Hematopoietic multipotent progenitor cell treated with erythropoietin and hydrocortisone succinate and interleukin-3 and kit ligand, for 4 days (in vitro differentiated cells): ENCODE results near the gene BAIAP3.
A peak's percentile ranks its signal among the peaks of the same experiment; 100 is the strongest.
"Not testable (repeated sequence)": the region's sequence is repeated elsewhere in the genome, so short reads cannot be mapped to it uniquely, and the experiment has no call there.

ENCODE experiments used
- DNase-seq: peaks from one replicate; pipeline ENCODE4 v3.0.0-alpha.2; 2015

BAIAP3 gene

DNA sequence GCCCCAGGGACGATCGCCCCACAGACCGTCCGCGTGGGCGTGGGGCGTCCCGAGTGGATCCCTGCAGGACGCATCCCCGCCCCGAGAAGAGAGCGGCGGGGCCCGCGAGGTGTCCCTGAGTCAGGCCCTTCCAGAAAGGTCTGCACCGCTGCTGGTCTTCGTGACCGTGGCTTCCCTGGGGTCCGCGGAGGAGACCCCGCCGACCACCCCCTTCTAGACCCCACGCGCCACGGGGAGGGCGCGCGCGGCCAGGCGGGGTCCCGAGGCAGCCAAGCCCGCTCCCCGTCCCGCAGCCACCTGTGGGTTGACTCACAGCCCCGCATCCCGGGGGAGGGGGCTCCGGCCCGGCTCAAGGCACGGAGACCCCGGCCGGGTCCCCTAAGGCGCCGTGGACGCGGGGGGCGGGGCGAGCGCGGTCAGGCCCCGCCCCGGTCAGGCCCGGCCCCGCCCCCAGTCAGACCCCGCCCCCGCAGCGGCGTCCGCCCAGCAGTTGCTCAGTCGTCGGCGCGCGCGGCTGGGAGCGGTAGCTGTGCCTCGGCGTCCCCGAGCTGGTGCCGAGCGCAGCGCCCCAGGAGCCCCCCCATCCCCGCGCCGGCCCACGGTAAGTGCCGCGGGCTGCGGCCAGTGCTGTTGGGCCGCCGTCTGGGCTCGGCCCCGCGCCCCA, at the start of gene BAIAP3:
Gene BAIAP3, plus strand, starts transcription at position 497 of the 664 bp plus-strand sequence. CDS start 4,905 bp downstream, outside the sequence.
- DNase-seq = peak; percentile 71

DNA sequence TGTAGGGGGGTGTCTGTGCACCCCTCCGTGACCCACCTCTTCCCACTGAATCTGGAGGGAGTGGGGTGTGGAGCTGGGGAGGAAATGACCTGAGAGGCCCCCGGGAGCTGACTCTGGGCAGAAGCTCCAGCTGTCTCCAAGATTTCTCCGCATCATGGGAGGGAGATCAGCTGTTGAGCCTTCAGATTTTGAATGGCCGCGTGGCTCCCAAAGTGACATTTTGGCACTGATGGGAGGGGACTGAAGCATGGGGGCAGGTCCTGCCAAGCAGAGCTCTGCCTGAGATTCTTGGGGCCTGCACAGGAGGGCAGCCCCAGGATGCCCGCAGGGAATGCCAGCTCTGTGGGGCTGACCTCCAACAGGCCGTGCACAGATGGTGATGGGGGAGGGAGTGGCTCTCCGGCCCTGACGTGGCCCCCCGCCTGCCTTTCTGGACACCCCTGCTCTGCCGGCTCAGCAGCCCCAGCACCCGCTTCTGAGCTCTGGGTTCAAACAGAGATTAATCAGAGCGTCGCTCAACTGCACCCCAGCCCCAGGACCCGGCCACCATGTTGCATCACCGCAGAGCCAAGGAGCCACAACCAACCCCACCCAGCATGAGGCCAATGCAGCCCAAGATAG, 49.3 kb upstream of the BAIAP3 start:
- DNase-seq = no peak

DNA sequence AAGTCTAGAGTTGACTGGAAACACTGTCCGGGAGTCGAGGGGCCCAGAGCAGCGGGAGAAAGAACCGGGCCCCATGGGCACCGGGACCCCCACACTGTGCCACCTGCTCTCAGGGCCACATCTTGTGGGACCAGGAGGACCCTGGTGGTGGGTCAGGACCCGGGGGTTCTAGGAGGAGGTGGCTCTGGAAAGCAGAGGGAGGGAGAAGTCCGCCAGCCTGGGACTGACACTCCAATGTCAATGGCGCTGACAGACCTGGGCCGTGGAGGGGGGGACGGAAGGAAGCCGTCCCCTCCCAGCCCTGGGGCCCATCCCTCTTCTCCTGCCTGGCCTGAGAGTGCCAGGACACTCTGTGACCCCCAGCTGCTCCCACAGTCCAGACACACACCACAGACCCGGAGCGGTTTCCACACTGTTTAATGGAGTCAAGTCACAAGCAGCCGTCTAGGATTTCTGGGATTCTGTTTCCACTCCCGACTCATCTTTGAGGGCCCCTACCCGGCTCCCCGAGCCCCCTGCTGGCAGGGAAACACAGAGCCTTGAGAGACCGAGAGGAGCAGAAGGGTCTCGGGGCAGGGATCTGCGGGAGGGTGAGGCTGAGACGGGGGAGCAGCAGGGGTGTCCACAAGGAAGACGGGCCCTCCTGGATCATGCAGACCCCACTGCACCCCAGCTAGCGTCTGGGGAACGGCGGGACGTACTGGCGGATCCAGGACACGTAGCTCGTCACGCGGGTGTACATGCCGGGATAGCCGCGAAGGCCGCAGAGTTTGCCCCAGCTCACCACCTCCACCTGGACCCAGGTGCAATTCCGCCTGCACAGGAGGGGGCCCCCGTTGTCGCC, 47.6 kb upstream of the BAIAP3 start:
- DNase-seq = no peak

- no peak for DNase-seq
Observed at GRCh38 chr16:1286513-1287094, 46.8 kb upstream of the BAIAP3 start.

GRCh38 chr16:1287982-1288670, 45.3 kb upstream of the BAIAP3 start:
- DNase-seq = no peak

GRCh38 chr16:1288813-1289476, 44.5 kb upstream of the BAIAP3 start:
- DNase-seq = peak; percentile 58

GRCh38 chr16:1289477-1289866, 44.0 kb upstream of the BAIAP3 start:
- no peak for DNase-seq

DNA sequence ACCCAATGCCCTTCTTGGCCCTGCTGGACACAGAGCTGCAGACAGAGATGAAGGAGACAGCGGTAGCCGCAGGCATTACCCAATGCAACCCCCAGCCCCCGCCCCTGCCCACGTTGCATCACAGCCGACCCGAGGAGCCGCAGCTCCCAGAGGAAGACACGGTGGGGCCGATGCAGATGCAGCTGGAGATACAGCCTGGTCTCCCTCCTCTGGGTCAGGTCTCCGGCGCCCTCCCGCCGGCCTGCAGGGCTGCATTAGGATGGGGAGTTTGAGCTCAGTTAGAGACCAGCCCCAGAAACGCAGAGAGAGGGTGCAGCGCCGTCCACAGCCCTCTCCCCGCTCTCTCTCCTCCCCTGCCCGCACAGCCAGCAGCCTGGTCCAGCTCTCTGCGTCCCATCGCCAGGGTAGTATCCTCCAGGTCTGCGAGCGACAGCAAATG, 43.4 kb upstream of the BAIAP3 start:
- DNase-seq = peak; percentile 72

DNA sequence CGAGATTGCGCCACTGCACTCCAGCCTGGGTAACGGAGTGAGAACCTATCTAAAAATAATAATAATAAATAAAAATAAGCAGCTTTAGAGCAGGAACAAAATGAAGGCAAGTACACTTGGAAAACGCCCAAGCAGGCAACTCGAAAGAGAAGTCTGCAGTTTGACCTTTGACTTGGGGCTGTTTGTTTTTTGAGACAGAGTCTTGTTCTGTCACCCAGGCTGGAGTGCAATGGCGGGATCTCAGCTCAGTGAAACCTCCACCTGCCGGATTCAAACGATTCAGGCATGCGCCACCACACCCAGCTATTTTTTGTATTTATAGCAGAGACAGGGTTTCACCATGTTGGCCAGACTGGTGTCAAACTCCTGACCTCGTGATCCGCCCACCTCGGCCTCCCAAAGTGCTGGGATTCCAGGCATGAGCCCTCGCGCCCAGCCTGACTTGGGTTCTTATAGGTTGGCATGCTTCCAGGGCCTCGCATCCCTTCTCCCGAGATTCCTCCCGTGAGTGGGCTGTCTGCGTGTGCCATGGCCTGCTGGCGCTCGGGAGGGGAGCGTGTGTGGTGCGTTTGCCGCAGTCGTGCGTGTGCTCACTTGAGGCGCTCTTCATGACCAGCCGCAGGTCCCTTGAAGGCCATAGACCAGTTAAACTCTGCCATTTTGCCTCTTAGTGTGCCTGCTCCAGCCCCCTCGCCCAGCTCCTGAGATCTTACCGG, 42.4 kb upstream of the BAIAP3 start:
- DNase-seq = no peak

DNA sequence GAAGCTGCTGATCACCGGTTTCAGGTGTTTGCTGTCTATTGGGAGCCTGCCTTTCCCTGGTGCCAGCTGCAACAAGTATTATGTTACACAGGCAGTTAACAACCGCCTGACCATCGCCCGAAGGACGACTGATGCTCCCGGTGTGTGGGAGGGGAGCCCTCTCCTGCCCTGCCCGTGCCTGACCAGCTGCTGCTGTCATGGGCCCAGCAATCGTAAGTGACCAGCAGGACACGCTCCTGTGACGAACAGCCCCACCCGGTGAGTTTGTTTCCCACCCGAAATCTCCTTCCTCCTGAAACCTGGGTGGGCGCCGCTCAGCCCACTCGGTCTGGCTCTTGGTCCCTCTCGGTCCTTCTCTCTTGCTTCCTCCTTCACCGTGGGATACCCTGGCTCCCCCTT, 41.9 kb upstream of the BAIAP3 start:
- DNase-seq = no peak

DNA sequence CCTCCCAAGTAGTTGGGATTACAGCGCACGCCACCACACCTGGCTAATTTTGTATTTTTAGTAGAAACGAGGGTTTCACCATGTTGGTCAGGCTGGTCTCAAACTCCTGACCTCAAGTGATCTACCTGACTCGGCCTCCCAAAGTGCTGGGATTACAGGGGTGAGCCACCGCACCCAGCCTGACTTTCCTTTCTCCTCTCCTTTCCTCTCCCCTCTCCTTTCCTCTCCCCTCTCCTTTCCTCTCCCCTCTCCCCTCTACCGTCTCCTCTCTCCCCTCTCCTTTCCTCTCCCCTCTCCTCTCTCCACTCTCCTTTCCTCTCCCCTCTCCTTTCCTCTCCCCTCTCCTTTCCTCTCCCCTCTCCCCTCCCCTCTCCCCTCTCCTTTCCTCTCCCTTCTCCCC, 41.2 kb upstream of the BAIAP3 start:
- not testable (repeated sequence) for DNase-seq

GRCh38 chr16:1292808-1293207, 40.6 kb upstream of the BAIAP3 start:
- not testable (repeated sequence) for DNase-seq

DNA sequence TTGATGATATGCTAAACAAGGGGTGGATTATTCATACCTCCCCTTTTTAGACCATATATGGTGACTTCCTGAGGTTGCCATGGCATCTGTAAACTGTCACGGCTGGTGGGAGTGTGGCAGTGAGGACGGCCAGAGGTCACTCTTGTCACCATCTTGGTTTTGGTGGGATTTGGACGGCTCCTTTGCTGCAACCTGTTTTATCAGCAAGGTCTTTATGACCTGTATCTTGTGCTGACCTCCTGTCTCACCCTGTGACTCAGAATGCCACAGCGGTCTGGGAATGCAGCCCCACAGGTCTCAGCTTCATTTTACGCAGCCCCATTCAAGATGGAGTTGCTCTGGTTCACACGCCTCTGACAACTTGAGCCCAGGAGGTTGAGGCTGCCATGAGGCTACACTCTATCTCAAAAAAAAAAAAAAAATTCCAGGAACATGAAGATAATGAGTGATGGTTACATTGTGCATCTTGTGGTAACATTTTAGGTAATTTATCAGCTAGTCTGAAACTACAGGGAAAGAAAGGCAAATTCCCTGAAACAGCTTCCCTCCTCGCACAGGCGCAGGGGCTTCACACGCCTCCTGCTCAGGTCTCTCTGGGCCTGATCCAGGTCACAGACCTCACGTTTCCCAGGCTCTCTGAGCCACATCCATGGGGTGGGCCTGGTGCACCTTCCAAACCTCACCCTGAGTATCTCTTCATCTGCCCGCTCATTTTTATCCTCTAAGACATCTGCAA, 39.4 kb upstream of the BAIAP3 start:
- no peak for DNase-seq

- no peak for DNase-seq
Observed at GRCh38 chr16:1295465-1295864, 38.0 kb upstream of the BAIAP3 start.

GRCh38 chr16:1296688-1297017, 36.8 kb upstream of the BAIAP3 start:
- DNase-seq = not testable (repeated sequence)

GRCh38 chr16:1297018-1297696, 36.3 kb upstream of the BAIAP3 start:
- no peak for DNase-seq

GRCh38 chr16:1298406-1298805, 35.0 kb upstream of the BAIAP3 start:
- no peak for DNase-seq

GRCh38 chr16:1299012-1299867, 34.2 kb upstream of the BAIAP3 start:
- no peak for DNase-seq

DNA sequence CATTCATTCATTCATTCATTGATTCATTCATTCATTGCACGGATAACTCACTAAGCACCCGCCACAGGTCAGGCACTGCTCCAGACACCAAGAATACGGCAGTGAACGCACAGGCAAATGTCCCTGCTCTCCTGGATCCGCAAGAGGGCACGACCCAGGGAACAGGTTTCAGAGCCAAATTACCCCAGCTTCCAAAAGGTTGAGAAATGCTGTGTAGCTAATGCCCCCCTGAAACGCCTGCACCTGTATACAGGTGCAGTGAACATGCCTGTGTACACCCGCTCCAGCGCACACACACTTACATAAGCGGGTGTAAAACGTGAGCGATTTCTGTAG, 33.6 kb upstream of the BAIAP3 start:
- DNase-seq = no peak
